GM12875 (cell line): ENCODE data around the gene ROBO1.

Source experiments
- H3K4me3 ChIP-seq: one replicate; pipeline ENCODE4 v1.5.1; 2011; ENCODE audit warnings: low read depth, low read length, control low read depth
- CTCF ChIP-seq: IDR thresholded peaks from 2 replicates; pipeline ENCODE4 v1.5.1; 2011; ENCODE audit warnings: low read depth, mild to moderate bottlenecking, control low read depth, inconsistent platforms, low read length, moderate library complexity, borderline replicate concordance; ENCODE audit not compliant: insufficient read depth

The ROBO1 gene

GRCh38 chr3:79672731-79673130, 95.1 kb downstream of the ROBO1 start:
- H3K4me3 ChIP-seq, result no peak overlapping the region

GRCh38 chr3:79672075-79672474, 95.7 kb downstream of the ROBO1 start:
- no peak overlapping the region for H3K4me3 ChIP-seq
- no peak for TF ChIP-seq CTCF

More at GRCh38 chr3:79672731-79673130, 95.1 kb downstream of the ROBO1 start:
- no peak for TF ChIP-seq CTCF

GRCh38 chr3:79670178-79670577, 97.6 kb downstream of the ROBO1 start:
- TF ChIP-seq CTCF, result no peak
- no peak overlapping the region for H3K4me3 ChIP-seq

- no peak overlapping the region for H3K4me3 ChIP-seq
- TF ChIP-seq CTCF, result no peak
Observed at GRCh38 chr3:79664455-79664854, 103.3 kb downstream of the ROBO1 start.

GRCh38 chr3:79661896-79662295, 105.9 kb downstream of the ROBO1 start:
- no peak overlapping the region for H3K4me3 ChIP-seq
- TF ChIP-seq CTCF, result no peak

- TF ChIP-seq CTCF, result no peak
- no peak overlapping the region for H3K4me3 ChIP-seq
Observed at GRCh38 chr3:79657076-79657475, 110.7 kb downstream of the ROBO1 start.

GRCh38 chr3:79654019-79654418, 113.8 kb downstream of the ROBO1 start:
- no peak overlapping the region for H3K4me3 ChIP-seq
- no peak for TF ChIP-seq CTCF
